Heart right ventricle (tissue), 16 donors: ENCODE data around the gene VIPR2. TPM values are rescaled to one million over a fixed set of nuclear protein-coding genes. Genes with fewer than 3 reads are reported as not detected.

Experiments used
- ATAC-seq, 8 donors: fragments of 200-7000 bp; cut with Tn5 transposase; one replicate each; pipeline ENCODE4 v1.9.1; 2020; ENCODE audit warnings: mild to moderate bottlenecking in 8 of 8, moderate library complexity in 8 of 8, moderate number of reproducible peaks in 1 of 8
- DNase-seq, 2 donors: peaks; one replicate each; pipeline ENCODE4 v3.0.0-alpha.2; 2020
- H3K27ac ChIP-seq, 10 donors: fragments of 200-600 bp; sonication (generic) in 2 of 10; one replicate each; pipeline versions ENCODE4 v1.5.0 to v1.8.0; 2020 to 2022; ENCODE audit warnings: mild to moderate bottlenecking in 3 of 10
- H3K27me3 ChIP-seq, 7 donors: fragments of 200-600 bp; one replicate each; pipeline ENCODE4 v1.8.0; 2021 to 2022; ENCODE audit warnings: mild to moderate bottlenecking in 2 of 7
- H3K36me3 ChIP-seq, 9 donors: fragments of 200-600 bp; sonication (generic) in 1 of 9; one replicate each; pipeline versions ENCODE4 v1.5.0 to v1.8.0; 2020 to 2022; ENCODE audit warnings: mild to moderate bottlenecking in 2 of 9
- H3K4me1 ChIP-seq, 9 donors: fragments of 200-600 bp; sonication (generic) in 1 of 9; one replicate each; pipeline versions ENCODE4 v1.5.0 to v1.8.0; 2020 to 2022; ENCODE audit warnings: mild to moderate bottlenecking in 4 of 9
- H3K4me3 ChIP-seq, 10 donors: fragments of 200-600 bp; sonication (generic) in 2 of 10; one replicate each; pipeline versions ENCODE4 v1.5.0 to v1.8.0; 2020 to 2022; ENCODE audit warnings: mild to moderate bottlenecking in 7 of 10, moderate library complexity in 2 of 10
- H3K9me3 ChIP-seq, 11 donors: fragments of 200-600 bp in 10 of 11; sonication (generic) in 2 of 11; one replicate each; pipeline versions ENCODE4 v1.5.0 to v1.8.0; 2013 to 2022; ENCODE audit warnings: mild to moderate bottlenecking in 2 of 11, control low read depth in 1 of 11, moderate library complexity in 1 of 11
- CTCF ChIP-seq, 9 donors: fragments of 200-600 bp; sonication (generic) in 2 of 9; IDR thresholded peaks; one replicate each; pipeline versions ENCODE4 v1.5.0 to v1.8.0; 2021 to 2022; ENCODE audit warnings: antibody characterized with exemption in 9 of 9, mild to moderate bottlenecking in 5 of 9, moderate library complexity in 1 of 9
- WGBS, 2 donors: extraction: QIAGEN DNeasy Blood & Tissue Kit; methylation state at CpG; one replicate each; pipeline ENCODE4 v1.1.7; 2013; ENCODE audit warnings: inconsistent platforms in 1 of 2; 5-methylcytosine and 5-hydroxymethylcytosine counted together
- intact Hi-C, 10 donors: fragments of 100-400 bp; cut with DNase I; formaldehyde crosslinking; loops; one replicate each; pipeline versions ENCODE4 v1.11.1 to v1.14.2; 2022
- polyA plus RNA-seq, 2 donors: library from polyadenylated mRNA; stranded (reverse); fragments of 200-250 nt; gene quantifications; one replicate each; pipeline ENCODE4 v1.2.3, GENCODE V29; 2013
- total RNA-seq, 10 donors: library from RNA; stranded (reverse); fragmentation: NEBNext Ultra II Directional in 3 of 10; extraction: Animal tissue kit (Norgen Biotek cat#: 25700) in 3 of 10; gene quantifications; one replicate each; pipeline versions ENCODE4 v1.2.1 to v1.2.4, GENCODE V29; 2021 to 2023
- donor health status: Arrhythmogenic right ventricular cardiomyopathy.
- donor health status: ischemic (EF 13 %, LVEDD 7.1; RV severe dilation, severe dysfunction).
- donor health status: healthy with polysubstance abuse.
- donor health status: DM: no; HTN: yes; CAD: no.
- donor health status: DM: no; HTN: no; CAD: no.
- donor health status: ischemic (EF 25% LVEDD 6.9; RV normal size, moderate dysfunction).
- donor health status: ischemic (EF 25% LVEDD 5.7; RV mildly dilated, moderate dysfunction).
- donor health status: healthy.
- donor health status: DM: yes; HTN: yes; CAD: no.
- donor health status: Ischemic cardiomyopathy.
- donor health status: ischemic (EF 35%, LVEDD 5.7; RV mildly dilated, moderate dysfunction).
- donor health status: nonischemic (EF 11% LVEDD 7.7; RV severe dilation, severe dysfunction).
- donor health status: DM: yes; HTN: yes; CAD: no.
- donor health status: PGD.
- donor health status: ischemic (EF 29% LVEDD 5.4; RV normal size, mild dysfunction).
- donor health status: nonischemic (EF 23%, LVEDD 6.1; RV moderate dilation, normal function).

The VIPR2 gene
- total and polyA plus RNA-seq, 12 donors = 3.0 to 30.6 (median 19.1) TPM

GRCh38 chr7:159032322-159032721 is 112.3 kb downstream of the VIPR2 start:
- H3K4me3 ChIP-seq = no peak overlapping the region
- H3K27ac ChIP-seq = peak overlapping the region in 6 of 10 donors; percentile 37 to 84 (median 73)
- H3K4me1 ChIP-seq = peaks cover 0 to 34% (median 17%) of the 10 kb centered on the region in 9 donors
- WGBS, 2 donors = 73 to 76% methylated on average over 14 of the region's 14 CpGs
- intact Hi-C loops = loop anchor here in 3 of 10 donors (5.0 to 10.0 kb wide), 2 partner anchors 110 to 112 kb away; partner anchors contain the start of gene VIPR2 (in 3 of the 3)
- ATAC-seq (peak in 1 of 8 donors; percentile 17), DNase-seq (no peak)
- H3K36me3 ChIP-seq = peaks cover 0 to 36% (median 0%) of the 10 kb centered on the region in 9 donors
- no peak for TF ChIP-seq CTCF (IDR thresholded peaks at IDR 0.05)
- H3K9me3 ChIP-seq = no peaks in the 10 kb centered on the region
- H3K27me3 ChIP-seq = peaks cover 0 to 25% (median 0%) of the 10 kb centered on the region in 7 donors

- Histone ChIP-seq H3K4me3 (peak overlapping the region in 2 of 10 donors; percentile 57 to 67), H3K9me3 (no peaks in the 10 kb centered on the region), H3K27me3 (peaks cover 0 to 25% (median 0%) of the 10 kb centered on the region in 7 donors), H3K4me1 (peaks cover 0 to 37% (median 17%) of the 10 kb centered on the region in 9 donors), H3K27ac (peak overlapping the region in 9 of 10 donors; percentile 50 to 84 (median 76)), H3K36me3 (peaks cover 0 to 32% (median 0%) of the 10 kb centered on the region in 9 donors)
- intact Hi-C loops = loop anchor here in 3 of 10 donors (5.0 to 10.0 kb wide), 2 partner anchors 111 to 113 kb away; partner anchors contain the start of gene VIPR2 (in 3 of the 3)
- no peak for ATAC-seq
- WGBS, 2 donors = 86 to 92% methylated on average over 17 of the region's 17 CpGs
- TF ChIP-seq CTCF (IDR thresholded peaks at IDR 0.05) = no peak
- DNase-seq = no peak
Measured at GRCh38 chr7:159031750-159032149, 112.9 kb downstream of the VIPR2 start.

GRCh38 chr7:159031135-159031701 is 113.4 kb downstream of the VIPR2 start:
- H3K9me3 ChIP-seq = no peaks in the 10 kb centered on the region
- H3K27me3 ChIP-seq = peaks cover 0 to 25% (median 0%) of the 10 kb centered on the region in 7 donors
- no peak for TF ChIP-seq CTCF (IDR thresholded peaks at IDR 0.05)
- peak overlapping the region; percentile 34 to 84 (median 75) for H3K27ac ChIP-seq
- H3K4me3 ChIP-seq = peak overlapping the region in 9 of 10 donors; percentile 35 to 67 (median 57)
- intact Hi-C loops = loop anchor here in 3 of 10 donors (5.0 to 10.0 kb wide), 2 partner anchors 111 to 114 kb away; partner anchors contain the start of gene VIPR2 (in 3 of the 3)
- peak; percentile 76 to 84 for DNase-seq
- WGBS, 2 donors = 25 to 29% methylated on average over 31 of the region's 31 CpGs
- H3K4me1 ChIP-seq = peaks cover 0 to 37% (median 17%) of the 10 kb centered on the region in 9 donors
- peak; percentile 60 to 83 (median 76) for ATAC-seq
- H3K36me3 ChIP-seq = peaks cover 0 to 27% (median 0%) of the 10 kb centered on the region in 9 donors

- Histone ChIP-seq H3K27ac (peak overlapping the region; percentile 34 to 84 (median 75)), H3K9me3 (no peaks in the 10 kb centered on the region), H3K4me3 (peak overlapping the region; percentile 32 to 67 (median 56)), H3K27me3 (peaks cover 0 to 25% (median 0%) of the 10 kb centered on the region in 7 donors), H3K4me1 (peaks cover 0 to 37% (median 17%) of the 10 kb centered on the region in 9 donors), H3K36me3 (peaks cover 0 to 21% (median 0%) of the 10 kb centered on the region in 9 donors)
- intact Hi-C loops = loop anchor here in 3 of 10 donors (5.0 to 10.0 kb wide), 2 partner anchors 112 to 114 kb away; partner anchors contain the start of gene VIPR2 (in 3 of the 3)
- DNase-seq (peak; percentile 60 to 62), ATAC-seq (peak; percentile 53 to 77 (median 69))
- TF ChIP-seq CTCF (IDR thresholded peaks at IDR 0.05) = peak in 8 of 9 donors; percentile 7 to 58 (median 46)
- 2 to 3% methylated on average over 59 of the region's 59 CpGs for WGBS, 2 donors
Measured at GRCh38 chr7:159030490-159031134, 114.1 kb downstream of the VIPR2 start.
